B cell (primary cell): ENCODE results near the gene CSE1L.

Experiments used
- CTCF ChIP-seq: fragments of 200-600 bp; IDR thresholded peaks from one replicate; pipeline ENCODE4 v1.8.0; 2022; ENCODE audit warnings: antibody characterized with exemption, mild to moderate bottlenecking
- EZH2 ChIP-seq: IDR thresholded peaks from 2 replicates; pipeline ENCODE4 v1.6.1; 2012; ENCODE audit warnings: borderline replicate concordance, low read depth, mild to moderate bottlenecking, moderate library complexity, low read length; ENCODE audit not compliant: insufficient read depth, poor library complexity, severe bottlenecking

GRCh38 chr20:49096203-49096730 is 50.2 kb downstream of the CSE1L start:
- no peak for TF ChIP-seq CTCF
- no peak for TF ChIP-seq EZH2
